H9 (cell line): ENCODE results near the gene ST3GAL6. TPM values are rescaled to one million over a fixed set of nuclear protein-coding genes. Genes with fewer than 3 reads are reported as not detected.

ENCODE experiments used
- DNase-seq: peaks from one replicate; pipeline ENCODE4 v3.0.0-alpha.2; 2017
- H2AFZ ChIP-seq: one replicate; pipeline ENCODE4 v1.6.1; 2013; ENCODE audit warnings: mild to moderate bottlenecking, low read length, control low read depth, moderate library complexity
- H2AK5ac ChIP-seq: 2 replicates; pipeline ENCODE4 v1.6.1; 2013; ENCODE audit warnings: low read length, control low read depth, mixed read lengths; ENCODE audit not compliant: insufficient read length
- H2BK120ac ChIP-seq: one replicate; pipeline ENCODE4 v1.6.1; 2013; ENCODE audit warnings: low read depth, mild to moderate bottlenecking, low read length, control low read depth, inconsistent platforms; ENCODE audit not compliant: poor library complexity, severe bottlenecking
- H2BK12ac ChIP-seq: 2 replicates; pipeline ENCODE4 v1.6.1; 2013; ENCODE audit warnings: low read length, control low read depth, mixed read lengths, low read depth; ENCODE audit not compliant: insufficient read length
- H2BK15ac ChIP-seq: 2 replicates; pipeline ENCODE4 v1.6.1; 2013; ENCODE audit warnings: low read depth, low read length, control low read depth
- H2BK20ac ChIP-seq: one replicate; pipeline ENCODE4 v1.6.1; 2013; ENCODE audit warnings: low read depth, mild to moderate bottlenecking, low read length, control low read depth, inconsistent platforms; ENCODE audit not compliant: poor library complexity, severe bottlenecking
- H2BK5ac ChIP-seq: 2 replicates; pipeline ENCODE4 v1.6.1; 2013; ENCODE audit warnings: low read length, control low read depth, mixed read lengths; ENCODE audit not compliant: insufficient read length
- H3K14ac ChIP-seq: 2 replicates; pipeline ENCODE4 v1.6.1; 2013; ENCODE audit warnings: low read length, control low read depth; ENCODE audit not compliant: insufficient read depth
- H3K18ac ChIP-seq: 2 replicates; pipeline ENCODE4 v1.6.1; 2013; ENCODE audit warnings: low read depth, mild to moderate bottlenecking, mixed read lengths, low read length, control low read depth; ENCODE audit not compliant: insufficient read length
- H3K23ac ChIP-seq: 2 replicates; pipeline ENCODE4 v1.6.1; 2013; ENCODE audit warnings: low read length, control low read depth, mixed read lengths, low read depth; ENCODE audit not compliant: insufficient read length
- H3K23me2 ChIP-seq: 2 replicates; pipeline ENCODE4 v1.6.1; 2013; ENCODE audit warnings: low read depth, mild to moderate bottlenecking, mixed read lengths, low read length, control low read depth; ENCODE audit not compliant: insufficient read length, poor library complexity, severe bottlenecking
- H3K27ac ChIP-seq: 2 replicates; pipeline ENCODE4 v1.5.1; 2013; ENCODE audit warnings: low read length, control low read depth, mixed read lengths, low read depth; ENCODE audit not compliant: insufficient read length
- H3K27me3 ChIP-seq: 2 replicates; pipeline ENCODE4 v1.6.1; 2013; ENCODE audit warnings: low read length, control low read depth, inconsistent platforms; ENCODE audit not compliant: insufficient read depth
- H3K4ac ChIP-seq: 2 replicates; pipeline ENCODE4 v1.6.1; 2013; ENCODE audit warnings: low read depth, mild to moderate bottlenecking, control low read depth, inconsistent platforms, low read length, moderate library complexity
- H3K4me1 ChIP-seq: 2 replicates; pipeline ENCODE4 v1.6.1; 2013; ENCODE audit warnings: low read length, control low read depth, inconsistent platforms; ENCODE audit not compliant: insufficient read depth
- H3K4me2 ChIP-seq: 2 replicates; pipeline ENCODE4 v1.6.1; 2013; ENCODE audit warnings: low read length, control low read depth, mixed read lengths; ENCODE audit not compliant: insufficient read length, insufficient read depth
- H3K56ac ChIP-seq: 2 replicates; pipeline ENCODE4 v1.6.1; 2013; ENCODE audit warnings: low read depth, mild to moderate bottlenecking, mixed read lengths, low read length, control low read depth; ENCODE audit not compliant: insufficient read length
- H3K79me1 ChIP-seq: 2 replicates; pipeline ENCODE4 v1.6.1; 2013; ENCODE audit warnings: low read depth, mild to moderate bottlenecking, moderate library complexity, low read length, control low read depth, inconsistent platforms; ENCODE audit not compliant: insufficient read depth, poor library complexity, severe bottlenecking
- H3K79me2 ChIP-seq: 2 replicates; pipeline ENCODE4 v1.6.1; 2013; ENCODE audit warnings: low read length, control low read depth, inconsistent platforms; ENCODE audit not compliant: insufficient read depth
- H3K9ac ChIP-seq: 2 replicates; pipeline ENCODE4 v1.6.1; 2013; ENCODE audit warnings: low read length, control low read depth, mixed read lengths; ENCODE audit not compliant: insufficient read length; ENCODE audit errors: extremely low read depth
- H3K9me3 ChIP-seq: one replicate; pipeline ENCODE4 v1.6.1; 2013; ENCODE audit warnings: low read depth, low read length, inconsistent platforms; ENCODE audit not compliant: control insufficient read depth
- H3T11ph ChIP-seq: one replicate; pipeline ENCODE4 v1.6.1; 2013; ENCODE audit warnings: mild to moderate bottlenecking, low read length, control low read depth, inconsistent platforms
- H4K20me1 ChIP-seq: one replicate; pipeline ENCODE4 v1.6.1; 2013; ENCODE audit not compliant: control insufficient read depth, insufficient read length, insufficient read depth
- H4K5ac ChIP-seq: 2 replicates; pipeline ENCODE4 v1.6.1; 2013; ENCODE audit warnings: low read depth, mild to moderate bottlenecking, mixed read lengths, low read length, control low read depth; ENCODE audit not compliant: insufficient read length
- H4K8ac ChIP-seq: replicated peaks from 2 replicates; pipeline ENCODE4 v1.6.1; 2013; ENCODE audit warnings: low read length, control low read depth, mixed read lengths, low read depth; ENCODE audit not compliant: insufficient read length
- H4K91ac ChIP-seq: 2 replicates; pipeline ENCODE4 v1.6.1; 2013; ENCODE audit warnings: low read depth, mild to moderate bottlenecking, moderate library complexity, mixed read lengths, low read length, control low read depth; ENCODE audit not compliant: insufficient read length
- H3K27ac Mint-ChIP-seq, 3 experiments: 2 replicates in 2 of 3; 3 replicates in 1 of 3; pipeline ENCODE4 v1.8.0; 2020 to 2021; ENCODE audit warnings: mixed read lengths in 3 of 3, mild to moderate bottlenecking in 1 of 3, moderate library complexity in 1 of 3
- H3K27me3 Mint-ChIP-seq: 2 replicates; pipeline ENCODE4 v1.8.0; 2021; ENCODE audit warnings: low read depth, mild to moderate bottlenecking, moderate library complexity, mixed read lengths
- H3K36me3 Mint-ChIP-seq, 3 experiments: 2 replicates in 2 of 3; 3 replicates in 1 of 3; pipeline ENCODE4 v1.8.0; 2020 to 2021; ENCODE audit warnings: low read depth in 3 of 3, mixed read lengths in 3 of 3; ENCODE audit not compliant: insufficient read depth in 1 of 3
- H3K4me1 Mint-ChIP-seq, 2 experiments: 2 replicates each; pipeline ENCODE4 v1.8.0; 2020; ENCODE audit warnings: mixed read lengths in 2 of 2
- H3K4me3 Mint-ChIP-seq, 2 experiments: 2 replicates in 1 of 2; 3 replicates in 1 of 2; pipeline ENCODE4 v1.8.0; 2020 to 2021; ENCODE audit warnings: mild to moderate bottlenecking in 2 of 2, mixed read lengths in 2 of 2, moderate library complexity in 1 of 2
- H3K9me3 Mint-ChIP-seq, 2 experiments: 2 replicates in 1 of 2; 3 replicates in 1 of 2; pipeline ENCODE4 v1.8.0; 2020; ENCODE audit warnings: mild to moderate bottlenecking in 2 of 2, mixed read lengths in 2 of 2, moderate library complexity in 1 of 2
- CTCF ChIP-seq: fragments of 200-600 bp; sonication (generic); conservative IDR thresholded peaks from 3 replicates; pipeline ENCODE4 v1.8.0; 2021; ENCODE audit warnings: antibody characterized with exemption, mild to moderate bottlenecking
- WGBS: extraction: QIAGEN DNeasy Blood & Tissue Kit; methylation state at CpG from one replicate; pipeline ENCODE4 v1.1.7; 2013; ENCODE audit warnings: missing lambda C conversion rate, low lambda C conversion rate, mixed read lengths; ENCODE audit not compliant: insufficient read length; ENCODE audit errors: extremely low coverage; 5-methylcytosine and 5-hydroxymethylcytosine counted together
- total RNA-seq: library from RNA; stranded (reverse); gene quantifications from 2 replicates; pipeline ENCODE4 v1.2.1, GENCODE V29; 2021

The ST3GAL6 gene
- total RNA-seq, 1 experiment from 2014 or later: 6.4 TPM

GRCh38 chr3:98725352-98725751 lies 37.8 kb upstream of the ST3GAL6 start:
- Histone ChIP-seq H3T11ph (no peak overlapping the region), H3K4me2 (no peak overlapping the region), H2AFZ (no peak overlapping the region), H3K4ac (no peak overlapping the region), H2BK15ac (no peak overlapping the region), H3K23ac (no peak overlapping the region), H3K27ac (no peak overlapping the region), H2AK5ac (no peak overlapping the region), H2BK20ac (no peak overlapping the region), H4K20me1 (no peaks in the 10 kb centered on the region), H2BK5ac (no peak overlapping the region), H3K9ac (no peak overlapping the region), H3K18ac (no peak overlapping the region), H3K79me2 (no peaks in the 10 kb centered on the region), H4K8ac (no peak overlapping the region), H3K23me2 (no peaks in the 10 kb centered on the region), H3K56ac (no peak overlapping the region), H4K5ac (no peak overlapping the region), H3K4me1 (no peaks in the 10 kb centered on the region), H4K91ac (no peak overlapping the region), H3K14ac (no peak overlapping the region), H2BK120ac (no peak overlapping the region), H3K79me1 (no peaks in the 10 kb centered on the region), H2BK12ac (no peak overlapping the region), H3K27me3 (no peaks in the 10 kb centered on the region; the same call in 1 of the 2 replicates), H3K9me3 (no peaks in the 10 kb centered on the region)
- peaks cover 34 to 40% of the 10 kb centered on the region in 2 experiments for H3K4me1 Mint-ChIP-seq
- no peak for TF ChIP-seq CTCF
- whole genome bisulfite sequencing: no CpG with 5 or more reads among the region's 2 CpGs
- H3K27me3 Mint-ChIP-seq: peaks cover 13% of the 10 kb centered on the region
- no peak for DNase-seq
- H3K4me3 Mint-ChIP-seq: no peak overlapping the region
- H3K36me3 Mint-ChIP-seq: 0 out of 7 replicates have a peak, but pooled peaks cover 0 to 5% (median 0%) of the 10 kb centered on the region in 3 experiments
- H3K27ac Mint-ChIP-seq: no peak overlapping the region
- H3K9me3 Mint-ChIP-seq: no peaks in the 10 kb centered on the region
